ENCODE results near the gene CAMTA1. TPM values are rescaled to one million over a fixed set of nuclear protein-coding genes. Genes with fewer than 3 reads are reported as not detected.

The CAMTA1 gene
- polyA plus RNA-seq, 4 donors, result 89.3 to 98.2 (median 92.9) TPM

DNA sequence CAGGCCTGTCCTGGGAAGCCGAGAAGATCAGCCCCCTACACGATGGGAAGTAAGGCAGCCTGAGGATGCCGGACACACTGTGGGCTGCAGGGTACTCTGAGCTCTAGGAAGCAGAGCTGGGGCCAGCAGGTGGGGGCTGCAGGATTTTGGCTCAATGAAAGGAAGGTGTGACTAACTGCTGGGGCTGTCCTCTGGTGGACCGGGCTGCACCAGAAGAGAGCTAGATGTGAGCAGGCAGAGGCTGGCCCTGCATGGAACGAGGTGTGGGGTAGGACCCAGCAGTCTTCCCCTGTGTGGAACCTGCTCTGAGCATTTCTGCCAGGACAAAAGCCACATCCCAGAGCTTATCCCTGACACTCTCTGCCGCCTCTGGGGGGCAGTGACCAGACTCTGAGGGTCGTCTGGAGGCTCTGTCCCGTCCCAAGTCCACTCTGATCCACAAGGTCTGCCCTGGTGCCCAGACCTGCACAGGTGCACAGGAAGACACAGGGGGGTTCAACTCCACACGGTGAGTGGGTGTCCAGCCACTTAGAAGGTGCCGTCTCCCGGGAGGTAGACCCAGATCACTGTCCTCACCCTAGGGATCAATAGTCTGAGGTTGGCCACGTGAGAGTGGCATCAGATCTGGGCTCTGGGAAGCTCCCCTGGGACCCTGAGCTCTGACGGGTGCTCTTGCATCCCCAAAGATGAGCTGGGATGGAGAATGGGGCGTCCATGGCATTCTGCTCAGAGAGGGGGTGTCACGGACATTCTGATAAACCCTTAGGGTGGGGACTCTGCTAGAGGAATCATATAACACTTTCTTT is 798.2 kb downstream of the CAMTA1 start:
- no peak for DNase-seq (ENCODE audit: low read depth in 4 of 4, low spot score in 3 of 4)

DNA sequence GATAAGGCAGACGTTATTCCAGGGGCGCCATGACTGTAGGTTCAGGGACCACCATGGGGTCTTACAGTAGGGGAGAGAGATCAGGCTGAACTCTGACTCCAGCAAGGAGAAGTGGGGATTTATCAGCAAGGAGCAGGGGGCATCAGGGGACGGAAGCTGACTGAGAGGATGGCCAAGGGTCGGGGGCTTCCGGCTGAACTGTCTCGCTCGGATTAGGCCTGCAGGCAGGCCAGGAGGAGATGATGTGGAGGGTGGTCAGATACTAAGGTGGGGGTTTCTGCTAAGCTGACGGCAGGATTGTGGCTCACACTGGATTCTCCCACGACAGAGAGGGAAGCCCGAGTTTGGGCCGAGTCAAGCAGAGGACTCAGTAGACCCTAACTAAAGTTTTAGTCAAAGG is 798.9 kb downstream of the CAMTA1 start:
- no peak for DNase-seq (ENCODE audit: low read depth in 4 of 4, low spot score in 3 of 4)

DNA sequence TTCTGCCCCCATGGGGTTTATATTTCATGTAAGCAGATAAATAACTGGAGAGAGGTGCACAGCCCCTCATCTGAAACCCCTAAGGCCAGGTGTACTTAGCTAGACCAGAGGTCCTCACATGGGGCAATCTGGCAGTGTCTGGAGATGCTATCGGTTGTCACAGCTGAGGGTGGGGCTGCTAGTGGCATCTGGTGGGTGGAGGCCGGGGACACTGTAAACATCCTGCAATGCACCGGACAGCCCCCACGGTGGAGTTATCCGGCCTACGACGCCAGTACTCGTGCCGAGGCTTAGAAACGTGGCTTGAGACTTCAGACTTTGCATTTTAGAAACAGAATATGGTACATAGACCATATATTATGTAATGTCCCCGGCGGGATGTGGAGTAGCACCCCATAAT is 799.4 kb downstream of the CAMTA1 start:
- no peak for DNase-seq (ENCODE audit: low read depth in 4 of 4, low spot score in 3 of 4)

DNA sequence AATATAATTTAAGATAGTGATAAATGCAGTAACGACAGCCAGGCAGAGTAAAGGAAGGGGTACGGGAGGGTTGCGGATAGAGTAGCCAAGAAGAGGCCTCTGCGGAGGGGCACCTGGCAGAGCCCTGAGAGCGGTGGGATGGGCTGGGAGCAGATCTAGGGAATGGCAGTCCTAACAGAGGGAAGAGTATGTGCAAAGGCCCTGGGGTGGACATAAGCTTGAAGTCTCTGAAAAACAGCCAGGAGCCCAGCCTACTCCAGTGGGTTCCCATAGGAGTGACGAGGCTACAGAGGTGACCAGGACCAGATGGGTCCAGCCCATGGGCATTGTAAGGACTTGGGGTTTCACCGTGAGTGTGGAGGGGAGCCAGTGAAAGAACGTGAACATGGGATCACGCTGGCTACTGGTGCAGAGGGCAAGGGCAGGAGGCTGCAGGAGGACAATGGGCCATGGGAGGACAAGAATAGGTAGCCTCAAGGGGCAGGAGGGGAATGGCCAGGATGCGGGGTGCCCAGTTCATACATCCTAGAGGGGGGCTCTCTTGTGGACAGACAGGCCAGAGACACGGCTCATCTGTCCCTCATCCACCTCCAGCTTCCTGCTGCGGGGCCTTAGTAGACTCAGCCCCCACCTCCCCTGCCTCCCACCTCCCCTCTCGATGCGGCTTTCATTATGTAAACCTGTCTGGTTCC is 800.1 kb downstream of the CAMTA1 start:
- DNase-seq (ENCODE audit: low read depth in 4 of 4, low spot score in 3 of 4), result no peak

DNA sequence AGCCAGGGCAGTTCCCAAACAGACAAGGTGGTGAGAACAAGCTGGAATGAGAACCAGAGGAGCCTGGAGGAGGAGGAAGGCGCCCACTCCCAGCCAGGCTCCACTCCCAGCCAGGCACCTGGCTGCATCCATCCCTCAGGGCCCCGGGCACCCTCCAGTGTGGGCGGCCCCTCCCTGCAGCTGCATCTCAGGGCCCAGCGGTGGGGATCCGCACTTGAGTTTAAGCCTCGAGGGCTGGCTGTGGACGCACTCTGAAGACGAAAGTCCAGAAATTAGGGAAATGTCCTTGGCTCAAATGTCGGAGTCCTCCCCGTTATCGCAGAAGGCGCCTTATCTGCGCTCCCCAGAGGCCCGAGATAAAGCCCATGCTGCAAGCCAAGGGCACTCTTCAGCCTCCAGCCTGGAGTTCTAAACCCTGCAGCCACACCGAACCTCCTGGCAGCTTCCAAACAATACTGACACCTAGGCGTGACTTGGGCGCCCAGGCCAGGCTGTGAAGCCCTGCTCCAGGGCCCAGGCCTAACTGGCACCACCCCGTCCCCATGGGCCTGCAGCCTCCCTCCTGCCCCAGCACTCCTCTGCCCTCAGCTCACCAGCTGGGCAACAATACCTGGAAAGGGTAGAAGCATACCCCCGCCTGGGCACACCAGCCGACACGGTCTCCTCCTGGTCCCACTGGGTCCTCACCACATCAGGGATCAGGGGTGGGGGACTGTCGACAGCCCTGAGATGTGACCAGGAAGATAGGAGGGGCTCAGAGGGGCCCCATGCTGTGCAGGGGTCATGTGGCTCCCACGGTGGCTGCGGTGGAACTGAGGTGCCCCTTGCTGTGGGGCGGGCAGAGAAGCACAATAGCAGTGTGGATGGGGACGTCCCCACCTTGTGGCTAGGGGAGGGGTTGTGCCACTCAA is 801.0 kb downstream of the CAMTA1 start:
- DNase-seq (ENCODE audit: low read depth in 4 of 4, low spot score in 3 of 4), result no peak

DNA sequence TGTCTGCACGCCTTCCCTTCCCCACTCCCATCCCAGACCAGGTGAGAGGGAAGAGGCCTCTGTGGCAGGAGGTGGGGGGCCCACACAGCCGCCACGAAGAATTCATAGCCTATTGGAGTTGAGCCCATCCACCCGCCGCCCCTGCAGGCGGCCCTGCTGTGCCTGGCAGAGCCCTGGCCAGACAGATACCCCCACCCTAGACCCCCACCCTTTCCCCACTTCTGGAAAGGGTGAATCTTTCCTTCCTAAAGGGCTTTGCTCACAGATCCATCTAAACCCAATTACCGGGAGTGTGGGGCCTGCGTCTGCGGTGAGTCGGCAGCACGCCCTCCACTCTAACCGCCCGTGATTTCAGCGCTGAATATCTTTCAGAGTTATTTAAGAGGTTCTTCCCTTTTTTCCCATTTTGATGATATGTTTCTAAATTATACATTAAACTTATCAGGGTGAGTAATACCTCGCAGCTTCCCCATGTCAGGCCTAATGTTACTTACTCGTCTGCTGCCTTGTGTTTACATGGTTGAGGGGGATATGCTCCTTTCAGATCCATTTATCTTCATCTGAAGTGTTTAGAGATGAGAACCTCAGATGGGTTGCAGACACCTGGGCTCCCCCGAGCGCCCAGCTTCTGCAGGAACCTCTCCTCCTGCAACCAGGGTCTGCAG is 802.0 kb downstream of the CAMTA1 start:
- DNase-seq (ENCODE audit: low read depth in 4 of 4, low spot score in 3 of 4), result no peak

DNA sequence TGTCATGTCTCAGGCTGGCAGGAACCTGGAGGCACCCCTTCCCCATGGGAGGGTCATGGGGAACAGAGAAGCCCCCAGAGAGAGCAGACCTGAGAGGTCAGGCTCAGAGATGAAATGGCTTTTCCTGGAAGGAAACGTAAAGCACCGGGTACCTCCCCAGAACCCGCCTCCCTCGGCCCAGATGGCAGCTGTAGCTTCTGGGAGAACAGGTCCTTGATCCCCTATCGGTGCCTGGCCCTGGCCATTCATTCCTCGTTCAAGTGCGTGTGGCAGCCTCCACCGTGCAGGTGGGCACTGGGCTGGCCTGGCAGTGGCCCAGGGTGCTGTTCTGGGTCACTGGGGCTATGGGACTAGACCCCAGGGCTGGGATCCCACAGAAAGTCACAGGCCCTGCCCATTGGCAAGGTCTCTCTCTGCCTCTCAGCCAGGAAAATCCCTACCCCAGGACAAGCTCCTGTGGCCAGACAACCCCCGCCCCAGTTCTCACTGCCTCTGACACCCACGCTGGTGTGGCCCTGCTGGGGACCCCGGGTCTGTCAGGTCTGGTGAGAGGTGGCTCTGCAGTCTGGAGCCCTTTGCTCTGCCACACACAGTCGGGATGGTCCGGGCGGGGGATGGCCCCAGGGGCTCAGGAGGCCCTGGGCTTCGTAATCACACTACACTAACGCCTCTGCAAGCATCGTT is 802.7 kb downstream of the CAMTA1 start:
- no peak for DNase-seq (ENCODE audit: low read depth in 4 of 4, low spot score in 3 of 4)

DNA sequence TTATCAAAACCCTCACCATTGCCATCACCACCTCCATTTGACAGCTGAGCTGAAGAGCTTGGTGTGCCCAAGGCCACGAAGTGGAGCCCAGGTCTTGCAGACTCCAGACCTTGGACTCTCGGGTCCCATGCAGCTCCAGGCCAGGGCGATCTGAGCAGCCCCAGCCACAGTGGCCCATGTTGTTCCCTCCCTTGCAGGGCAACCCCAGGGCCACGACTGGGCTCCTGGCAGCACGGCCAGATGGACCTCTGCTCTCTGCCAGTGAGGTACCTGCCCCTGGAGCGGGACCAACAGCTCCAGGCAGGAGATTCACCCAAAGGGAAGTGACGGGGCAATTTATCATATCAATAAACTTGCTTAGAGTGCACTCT is 803.2 kb downstream of the CAMTA1 start:
- DNase-seq (ENCODE audit: low read depth in 4 of 4, low spot score in 3 of 4), result no peak

DNA sequence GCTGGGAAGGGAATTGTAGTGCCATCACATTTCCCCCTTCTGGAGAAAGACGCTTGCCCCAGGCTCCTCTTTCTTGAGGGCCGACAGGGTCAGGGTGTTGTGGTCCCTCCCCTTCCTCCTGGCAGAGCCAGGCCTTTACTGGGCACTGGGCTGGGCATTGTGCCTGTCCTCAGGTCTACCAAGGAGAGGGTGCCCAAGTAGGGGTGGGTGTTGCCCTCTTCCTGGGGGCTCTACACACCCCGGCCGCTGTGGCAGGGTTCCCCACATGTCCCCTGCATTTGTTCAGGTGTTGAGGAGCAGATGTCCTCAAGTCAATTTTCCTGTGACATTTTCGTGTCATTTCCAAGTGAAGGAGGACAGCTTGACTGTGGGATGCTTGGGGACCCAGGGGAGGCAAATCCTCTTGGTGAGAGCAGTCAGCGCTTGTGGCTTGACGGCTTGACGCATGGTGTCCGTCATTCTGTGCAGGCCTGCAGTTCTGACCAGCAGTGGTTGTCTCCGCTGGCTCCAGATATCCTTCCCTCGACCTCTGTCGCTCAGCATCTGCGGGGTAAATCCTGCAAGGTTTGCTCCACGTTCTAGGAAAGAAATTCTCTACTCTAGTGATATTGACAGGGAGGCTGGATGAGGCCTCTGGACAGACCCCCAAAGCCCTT is 804.0 kb downstream of the CAMTA1 start:
- DNase-seq (ENCODE audit: low read depth in 4 of 4, low spot score in 3 of 4), result no peak

DNA sequence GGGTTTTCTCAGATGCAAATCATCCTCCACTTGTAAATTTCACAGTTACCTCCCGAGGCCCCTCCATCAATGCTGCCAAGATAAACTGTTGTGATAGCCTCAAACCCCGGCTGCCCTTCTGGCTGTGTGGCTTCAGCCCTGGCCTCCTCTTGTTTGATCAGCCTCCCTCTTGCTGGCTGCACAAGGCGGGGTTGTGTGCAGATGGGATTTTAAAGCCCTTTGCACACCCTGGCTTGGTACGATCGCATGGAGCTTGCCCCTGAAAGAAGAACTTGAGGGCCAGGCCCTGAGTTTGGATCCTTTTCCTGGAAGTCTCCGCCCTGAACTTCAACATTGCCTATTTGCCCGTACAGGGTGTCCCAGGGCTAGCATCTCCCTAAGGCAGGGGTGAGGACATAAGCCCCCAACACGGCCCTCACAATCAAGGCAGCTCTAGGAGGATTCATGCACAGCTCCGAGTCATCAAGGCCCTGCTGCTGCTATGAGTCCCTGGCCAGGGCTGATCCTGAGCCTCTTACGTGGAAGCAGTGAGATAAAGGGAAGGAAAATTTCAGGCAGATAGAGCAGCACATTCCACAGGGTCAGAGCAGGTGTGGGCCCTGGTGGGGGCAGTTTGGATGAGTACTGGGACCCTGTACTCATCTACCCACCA is 804.6 kb downstream of the CAMTA1 start:
- no peak for DNase-seq (ENCODE audit: low read depth in 4 of 4, low spot score in 3 of 4)

DNA sequence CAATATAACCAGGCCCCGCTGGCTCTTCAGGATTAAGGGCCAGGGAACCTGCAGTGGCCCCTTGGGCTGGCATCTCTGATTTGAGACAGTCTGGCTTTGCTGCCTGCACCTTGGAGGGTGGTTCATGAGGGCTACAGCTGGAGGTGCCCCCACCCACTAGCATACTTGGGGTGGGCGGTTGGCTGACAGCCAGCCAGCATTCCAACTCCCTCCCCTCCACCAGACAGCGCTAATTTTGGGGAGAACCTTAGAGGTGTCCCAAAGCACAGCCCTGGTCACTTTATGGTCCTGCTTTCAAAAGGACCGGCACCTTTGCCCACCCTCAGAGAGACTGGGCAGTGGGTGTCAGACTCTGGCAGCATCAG is 805.2 kb downstream of the CAMTA1 start:
- DNase-seq (ENCODE audit: low read depth in 4 of 4, low spot score in 3 of 4), result no peak

DNA sequence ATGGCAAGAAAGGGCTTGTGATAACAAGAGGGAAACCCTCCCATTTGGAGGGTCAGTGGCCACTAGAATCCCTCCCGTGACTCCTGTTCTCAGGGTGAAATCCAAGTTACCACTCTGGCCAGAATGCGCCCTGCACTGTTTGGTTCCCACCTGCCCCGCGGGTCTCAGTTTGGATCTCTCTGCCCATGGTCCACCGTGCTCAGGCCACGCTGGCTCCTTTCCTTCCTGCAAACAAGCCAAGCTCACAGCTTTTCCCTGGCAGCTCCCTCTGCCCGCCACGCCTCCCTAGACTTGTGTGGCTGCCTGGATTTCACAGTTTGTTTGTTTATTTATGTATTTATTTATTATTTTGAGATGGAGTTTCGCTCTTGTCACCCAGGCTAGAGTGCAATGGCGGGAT is 806.3 kb downstream of the CAMTA1 start:
- no peak for DNase-seq (ENCODE audit: low read depth in 4 of 4, low spot score in 3 of 4)

DNA sequence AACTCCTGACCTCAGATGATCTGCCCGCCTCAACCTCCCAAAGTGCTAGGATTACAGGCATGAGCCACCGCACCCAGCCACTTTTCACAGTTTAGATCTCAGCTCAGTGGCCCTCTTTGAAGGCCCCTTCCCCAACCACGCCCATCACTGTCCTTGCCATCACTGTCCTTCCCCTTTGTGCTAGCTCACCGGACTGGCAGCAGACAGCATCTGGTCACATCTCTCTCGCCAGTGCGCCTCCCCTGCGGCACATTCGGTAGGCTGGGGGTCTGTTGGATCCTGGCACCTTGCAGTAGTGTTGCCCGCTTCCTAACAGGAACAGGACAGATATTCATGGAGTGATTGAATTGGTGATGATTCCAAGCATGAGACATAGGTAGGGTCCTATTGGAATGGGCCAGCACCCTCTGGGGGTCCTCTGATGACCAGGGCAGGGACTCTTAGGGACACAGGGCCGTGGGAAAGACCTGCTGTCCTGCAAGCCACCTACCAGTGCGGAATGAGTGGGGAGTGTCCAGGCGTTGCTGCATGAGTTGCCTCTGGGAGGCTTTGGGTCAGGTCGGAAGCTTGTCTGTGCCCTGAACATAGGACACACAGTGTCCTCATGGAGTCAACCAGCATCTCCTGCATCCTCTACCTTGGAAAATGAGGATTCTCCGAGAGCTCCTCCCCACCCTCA is 807.0 kb downstream of the CAMTA1 start:
- no peak for DNase-seq (ENCODE audit: low read depth in 4 of 4, low spot score in 3 of 4)

DNA sequence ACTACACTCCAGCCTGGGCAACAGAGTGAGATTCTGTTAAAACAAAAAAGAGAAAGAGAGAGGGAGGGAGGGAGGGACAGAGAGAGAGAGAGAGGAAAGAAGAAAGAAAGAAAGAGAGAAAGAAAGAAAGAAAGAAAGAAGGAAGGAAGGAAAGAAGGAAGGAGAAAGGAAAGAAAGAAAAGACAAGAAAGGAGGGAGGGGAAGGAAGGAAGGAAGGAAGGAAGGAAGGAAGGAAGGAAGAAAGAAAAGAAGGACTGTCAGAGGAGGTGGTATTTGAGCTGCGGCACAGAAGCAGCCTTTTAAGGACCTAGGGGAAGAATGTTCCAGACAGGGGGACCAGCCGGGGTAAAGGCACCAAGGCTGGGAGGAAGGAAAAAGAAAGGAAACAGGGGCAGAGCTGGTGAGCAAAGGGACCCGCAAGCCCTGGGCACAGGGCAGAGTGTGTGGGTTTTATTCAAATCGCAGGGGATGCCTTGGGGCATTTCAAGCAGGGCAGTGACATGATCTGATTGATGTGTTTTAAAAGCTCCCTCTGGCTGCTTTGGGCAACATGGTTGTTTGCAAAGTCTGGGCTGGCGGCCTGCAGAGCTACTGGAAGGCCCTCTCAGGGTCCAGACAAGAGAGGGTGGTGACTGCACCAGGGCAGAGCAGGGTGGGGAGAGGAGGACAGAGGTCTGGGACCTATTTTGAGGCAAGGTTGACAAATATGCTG is 808.9 kb downstream of the CAMTA1 start:
- no peak for DNase-seq (ENCODE audit: low read depth in 4 of 4, low spot score in 3 of 4)

DNA sequence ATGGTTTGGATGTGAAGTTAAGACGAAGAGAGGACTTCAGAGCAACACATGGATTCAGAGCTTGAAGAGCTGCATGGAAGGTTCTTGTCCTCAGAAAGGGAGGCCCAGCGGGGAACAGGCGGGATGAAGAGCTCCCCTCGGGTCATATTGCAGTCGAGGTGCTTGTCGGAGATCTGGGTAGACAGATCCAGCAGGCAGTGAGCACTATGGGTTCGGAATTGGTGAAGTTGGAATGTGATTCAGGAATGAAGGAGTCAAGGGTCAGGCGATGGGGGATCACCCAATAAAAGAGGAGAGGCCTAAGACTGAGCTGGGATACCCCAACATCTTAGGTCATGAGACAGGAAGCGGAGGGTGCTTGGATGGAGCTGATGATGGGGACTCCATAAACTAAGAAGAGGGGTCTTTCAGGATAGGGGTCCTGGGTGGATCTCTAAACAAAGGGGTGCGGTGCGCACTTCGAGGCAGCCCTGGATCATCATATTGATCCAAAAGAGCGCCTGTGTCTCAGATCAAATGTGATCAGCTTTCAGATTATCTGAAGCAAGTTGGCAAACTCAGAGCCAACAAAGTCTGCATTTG is 809.6 kb downstream of the CAMTA1 start:
- DNase-seq (ENCODE audit: low read depth in 4 of 4, low spot score in 3 of 4), result no peak

DNA sequence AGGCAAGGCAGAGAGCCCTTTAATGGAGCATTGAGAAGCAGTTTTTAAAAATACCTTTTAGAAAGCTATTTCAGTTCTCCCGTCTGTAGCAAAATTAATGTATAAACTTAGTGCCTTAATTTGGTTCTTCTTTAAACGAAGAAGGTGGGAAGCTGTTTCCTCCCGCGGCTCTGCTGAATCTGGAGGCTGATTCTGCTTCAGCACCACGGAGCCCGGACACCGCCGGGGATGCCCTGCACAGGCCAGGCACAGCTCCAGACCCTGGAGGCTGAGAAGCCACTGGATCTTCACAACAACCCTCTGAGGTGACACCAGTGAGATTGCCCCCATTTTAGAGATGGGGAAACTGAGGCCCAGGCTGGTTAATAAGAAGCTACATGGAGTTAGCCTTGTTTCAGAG is 810.1 kb downstream of the CAMTA1 start:
- no peak for DNase-seq (ENCODE audit: low read depth in 4 of 4, low spot score in 3 of 4)

DNA sequence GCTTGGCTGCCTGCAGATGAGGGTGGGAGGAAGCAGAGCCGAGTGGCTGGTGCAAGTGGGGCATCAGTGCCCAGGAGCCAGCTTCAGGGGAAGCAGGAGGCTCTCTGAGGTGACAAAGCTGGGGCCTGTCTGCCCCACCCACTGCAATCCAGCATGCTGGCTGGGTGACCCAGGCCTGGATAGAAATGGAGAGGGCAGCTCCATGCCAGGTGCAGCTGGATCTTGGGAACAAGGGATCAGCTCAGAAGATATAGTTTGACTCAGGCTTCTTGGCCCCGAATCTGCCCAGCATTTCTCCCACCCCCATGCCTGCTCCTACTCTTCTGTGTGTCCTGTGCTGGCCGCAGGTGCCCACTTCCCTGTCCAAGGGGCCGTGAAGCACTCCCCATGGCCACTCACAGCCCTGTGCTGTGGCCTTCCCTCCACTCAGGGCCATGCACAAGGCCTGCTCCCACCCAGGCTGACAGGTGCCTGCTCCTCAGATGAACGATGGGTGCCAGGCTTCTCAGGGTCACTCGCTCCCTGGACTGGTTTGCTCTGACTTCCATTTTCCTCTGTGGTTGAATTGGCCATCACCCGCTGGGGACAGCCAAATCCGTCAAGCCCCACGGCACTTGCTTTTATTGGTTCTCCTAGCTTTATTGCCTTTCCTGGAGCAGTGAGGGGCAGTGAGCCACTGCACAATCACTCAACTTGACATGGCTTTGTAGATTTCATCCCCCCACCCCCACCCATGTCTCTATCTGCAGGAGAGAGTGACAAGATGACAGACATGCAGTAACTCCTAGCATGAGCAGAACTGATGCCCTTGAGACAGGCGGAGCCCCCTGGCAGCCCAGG is 811.1 kb downstream of the CAMTA1 start:
- DNase-seq (ENCODE audit: low read depth in 4 of 4, low spot score in 3 of 4), result no peak

Measured in right renal pelvis (tissue), 4 donors.